ENCODE data around the gene SERPINB10. TPM values are rescaled to one million over a fixed set of nuclear protein-coding genes. Genes with fewer than 3 reads are reported as not detected.

The SERPINB10 gene
- total RNA-seq, 1 donor from 2014 or later: not detected

DNA sequence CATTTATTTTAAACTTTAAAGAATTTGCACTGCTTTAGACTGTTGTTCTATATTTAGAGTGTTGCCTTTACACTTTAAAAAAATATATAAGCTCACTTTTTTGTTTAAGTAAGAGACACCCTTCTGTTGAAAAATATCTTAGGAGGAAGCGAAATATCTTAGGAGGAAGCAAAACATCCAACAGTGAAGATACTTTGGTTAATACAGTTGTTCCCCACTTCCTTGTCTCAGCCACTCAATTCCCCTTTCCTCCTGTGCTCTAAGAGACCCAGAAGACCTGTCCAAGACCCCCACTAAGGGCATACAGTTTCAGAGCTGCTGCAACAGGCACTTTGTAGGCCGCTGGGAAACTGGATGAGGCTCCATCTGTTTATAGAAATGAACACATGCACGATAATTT lies 67.9 kb downstream of the SERPINB10 start:
- H3K4me1 ChIP-seq: peaks cover 9% of the 10 kb centered on the region
- intact Hi-C loops (cut with DNase I): no loop called here
- TF ChIP-seq, protein P1, sequence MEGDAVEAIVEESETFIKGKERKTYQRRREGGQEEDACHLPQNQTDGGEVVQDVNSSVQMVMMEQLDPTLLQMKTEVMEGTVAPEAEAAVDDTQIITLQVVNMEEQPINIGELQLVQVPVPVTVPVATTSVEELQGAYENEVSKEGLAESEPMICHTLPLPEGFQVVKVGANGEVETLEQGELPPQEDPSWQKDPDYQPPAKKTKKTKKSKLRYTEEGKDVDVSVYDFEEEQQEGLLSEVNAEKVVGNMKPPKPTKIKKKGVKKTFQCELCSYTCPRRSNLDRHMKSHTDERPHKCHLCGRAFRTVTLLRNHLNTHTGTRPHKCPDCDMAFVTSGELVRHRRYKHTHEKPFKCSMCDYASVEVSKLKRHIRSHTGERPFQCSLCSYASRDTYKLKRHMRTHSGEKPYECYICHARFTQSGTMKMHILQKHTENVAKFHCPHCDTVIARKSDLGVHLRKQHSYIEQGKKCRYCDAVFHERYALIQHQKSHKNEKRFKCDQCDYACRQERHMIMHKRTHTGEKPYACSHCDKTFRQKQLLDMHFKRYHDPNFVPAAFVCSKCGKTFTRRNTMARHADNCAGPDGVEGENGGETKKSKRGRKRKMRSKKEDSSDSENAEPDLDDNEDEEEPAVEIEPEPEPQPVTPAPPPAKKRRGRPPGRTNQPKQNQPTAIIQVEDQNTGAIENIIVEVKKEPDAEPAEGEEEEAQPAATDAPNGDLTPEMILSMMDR (IDR thresholded peaks at IDR 0.05): no peak
- no peak overlapping the region for H3K27ac ChIP-seq
- no peaks in the 10 kb centered on the region for H3K27me3 ChIP-seq
- no peak overlapping the region for H3K4me3 ChIP-seq
- H3K36me3 ChIP-seq: no peaks in the 10 kb centered on the region
- no peaks in the 10 kb centered on the region for H3K9me3 ChIP-seq
- ATAC-seq: peak; percentile 5
- DNase-seq: no peak

GRCh38 chr18:63977040-63977439 lies 69.3 kb downstream of the SERPINB10 start:
- Histone ChIP-seq H3K27ac (no peak overlapping the region), H3K4me3 (no peak overlapping the region), H3K27me3 (no peaks in the 10 kb centered on the region), H3K36me3 (peaks cover 13% of the 10 kb centered on the region), H3K9me3 (no peaks in the 10 kb centered on the region), H3K4me1 (no peaks in the 10 kb centered on the region)
- DNase-seq (no peak), ATAC-seq (no peak)
- intact Hi-C loops (cut with DNase I): no loop called here
- TF ChIP-seq, protein P1 (IDR thresholded peaks at IDR 0.05): no peak

DNA sequence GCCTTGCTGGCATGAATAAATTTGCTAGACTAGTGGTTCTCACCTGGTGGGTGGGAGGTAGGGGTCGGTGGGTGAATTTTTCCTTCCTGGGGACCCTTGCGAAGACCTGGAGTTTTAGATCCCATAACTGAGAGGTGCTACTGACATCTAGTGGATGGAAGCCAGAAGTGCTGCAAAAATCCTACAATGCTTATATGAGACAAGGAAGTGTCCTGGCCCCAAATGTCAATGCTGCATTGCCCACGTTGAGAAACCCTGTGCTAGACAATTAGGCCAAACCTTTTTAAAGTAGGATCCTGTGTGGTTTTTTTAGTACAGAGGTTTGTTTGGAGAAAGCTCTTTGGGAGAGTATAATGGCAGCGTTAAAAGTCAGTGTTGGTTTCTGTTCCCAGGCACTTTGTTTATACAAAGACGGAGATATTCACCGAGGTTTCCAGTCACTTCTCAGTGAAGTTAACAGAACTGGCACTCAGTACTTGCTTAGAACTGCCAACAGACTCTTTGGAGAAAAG lies 71.7 kb downstream of the SERPINB10 start:
- no peak for DNase-seq
- ATAC-seq: peak; percentile 89
- no peaks in the 10 kb centered on the region for H3K27me3 ChIP-seq
- H3K4me1 ChIP-seq: no peaks in the 10 kb centered on the region
- peak overlapping the region; percentile 21 for H3K4me3 ChIP-seq
- intact Hi-C loops (cut with DNase I): no loop called here
- TF ChIP-seq, protein P1 (IDR thresholded peaks at IDR 0.05): peak; percentile 87
- H3K27ac ChIP-seq: peak overlapping the region; percentile 62
- peaks cover 36% of the 10 kb centered on the region for H3K36me3 ChIP-seq
- H3K9me3 ChIP-seq: no peaks in the 10 kb centered on the region

DNA sequence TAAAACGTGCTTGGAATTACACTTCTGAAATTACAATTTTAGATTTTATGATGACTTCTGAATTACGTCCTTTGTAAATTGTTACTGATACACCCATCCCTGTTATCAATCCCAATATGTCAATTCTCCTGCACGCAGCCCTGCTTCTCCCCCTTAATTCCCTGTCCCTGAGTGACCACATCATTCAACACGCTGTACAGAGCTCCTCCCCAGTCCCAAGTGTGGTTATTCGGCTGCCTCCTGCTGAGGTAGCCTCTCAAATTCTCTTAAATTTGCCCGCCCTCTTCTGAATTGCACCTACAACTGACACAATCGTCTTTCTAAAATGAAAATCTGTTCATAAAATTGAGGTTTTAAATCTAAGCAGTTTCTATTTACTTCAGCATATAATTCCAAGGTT lies 72.3 kb downstream of the SERPINB10 start:
- no peak for DNase-seq
- H3K27me3 ChIP-seq: no peaks in the 10 kb centered on the region
- no peaks in the 10 kb centered on the region for H3K4me1 ChIP-seq
- intact Hi-C loops (cut with DNase I): no loop called here
- ATAC-seq: no peak
- H3K9me3 ChIP-seq: no peaks in the 10 kb centered on the region
- peak overlapping the region; percentile 62 for H3K27ac ChIP-seq
- H3K4me3 ChIP-seq: peak overlapping the region; percentile 21
- peaks cover 40% of the 10 kb centered on the region for H3K36me3 ChIP-seq
- TF ChIP-seq, protein P1 (IDR thresholded peaks at IDR 0.05): no peak

GRCh38 chr18:63980896-63981460 lies 73.2 kb downstream of the SERPINB10 start:
- no peak overlapping the region for H3K27ac ChIP-seq
- no peaks in the 10 kb centered on the region for H3K4me1 ChIP-seq
- TF ChIP-seq, protein P1 (IDR thresholded peaks at IDR 0.05): no peak
- H3K27me3 ChIP-seq: no peaks in the 10 kb centered on the region
- H3K36me3 ChIP-seq: peaks cover 50% of the 10 kb centered on the region
- DNase-seq (no peak), ATAC-seq (peak; percentile 71)
- no peak overlapping the region for H3K4me3 ChIP-seq
- no peaks in the 10 kb centered on the region for H3K9me3 ChIP-seq
- intact Hi-C loops (cut with DNase I): no loop called here

Measured in upper lobe of right lung (tissue), 1 donor.